ENCODE data around the gene ARX. TPM values are rescaled to one million over a fixed set of nuclear protein-coding genes. Genes with fewer than 3 reads are reported as not detected.
A peak's percentile ranks its signal among the peaks of the same experiment; 100 is the strongest.

The ARX gene
- polyA plus RNA-seq, 3 donors from 2014 or later, result not detected

- Mint-ChIP-seq H3K27ac (no peak overlapping the region), H3K4me1 (peaks cover 0 to 2% of the 10 kb centered on the region in 2 donors)
Measured at GRCh38 chrX:25003066-25003849, 12.5 kb downstream of the ARX start.

GRCh38 chrX:25002661-25003020 is 13.1 kb downstream of the ARX start:
- H3K27me3 Mint-ChIP-seq (ENCODE audit: low read depth in 3 of 3), result peaks cover 13 to 22% (median 16%) of the 10 kb centered on the region in 3 donors
- H3K36me3 Mint-ChIP-seq, result peaks cover 0 to 3% (median 0%) of the 10 kb centered on the region in 3 donors
- peaks cover 0 to 2% of the 10 kb centered on the region in 2 donors for H3K4me1 Mint-ChIP-seq
- DNase-seq, result no peak
- no peaks in the 10 kb centered on the region for H3K9me3 Mint-ChIP-seq
- no peak overlapping the region for H3K27ac Mint-ChIP-seq
- H3K4me3 Mint-ChIP-seq, result peak overlapping the region in 1 of 5 donors; percentile 35

More at GRCh38 chrX:25003066-25003849, 12.5 kb downstream of the ARX start:
- Mint-ChIP-seq H3K4me3 (peak overlapping the region in 2 of 5 donors; percentile 35), H3K27me3 (ENCODE audit: low read depth in 3 of 3) (peaks cover 16 to 24% (median 17%) of the 10 kb centered on the region in 3 donors), H3K9me3 (no peaks in the 10 kb centered on the region), H3K36me3 (peaks cover 0 to 3% (median 0%) of the 10 kb centered on the region in 3 donors)
- DNase-seq, result no peak

- no peak overlapping the region for H3K27ac Mint-ChIP-seq
- no peaks in the 10 kb centered on the region for H3K9me3 Mint-ChIP-seq
- H3K36me3 Mint-ChIP-seq, result peaks cover 0 to 3% (median 0%) of the 10 kb centered on the region in 3 donors
- peaks cover 0 to 2% of the 10 kb centered on the region in 2 donors for H3K4me1 Mint-ChIP-seq
- DNase-seq, result no peak
- H3K4me3 Mint-ChIP-seq, result peak overlapping the region in 1 of 5 donors; percentile 10
- peaks cover 12 to 23% (median 16%) of the 10 kb centered on the region in 3 donors for H3K27me3 Mint-ChIP-seq (ENCODE audit: low read depth in 3 of 3)
Measured at GRCh38 chrX:25001808-25002660, 13.7 kb downstream of the ARX start.

GRCh38 chrX:24999511-24999910 is 16.3 kb downstream of the ARX start:
- Mint-ChIP-seq H3K27ac (no peak overlapping the region), H3K4me3 (no peak overlapping the region)

GRCh38 chrX:24996096-24996709 is 19.6 kb downstream of the ARX start:
- peaks cover 0 to 8% (median 4%) of the 10 kb centered on the region in 3 donors for H3K27me3 Mint-ChIP-seq (ENCODE audit: low read depth in 3 of 3)
- no peak overlapping the region for H3K27ac Mint-ChIP-seq
- no peak overlapping the region for H3K4me3 Mint-ChIP-seq
- no peak for DNase-seq
- H3K9me3 Mint-ChIP-seq, result no peaks in the 10 kb centered on the region
- H3K4me1 Mint-ChIP-seq, result no peaks in the 10 kb centered on the region
- H3K36me3 Mint-ChIP-seq, result peaks cover 0 to 7% (median 0%) of the 10 kb centered on the region in 3 donors

More at GRCh38 chrX:24999511-24999910, 16.3 kb downstream of the ARX start:
- no peak for DNase-seq
- H3K27me3 Mint-ChIP-seq (ENCODE audit: low read depth in 3 of 3), result peaks cover 8 to 18% (median 12%) of the 10 kb centered on the region in 3 donors
- peaks cover 0 to 7% (median 0%) of the 10 kb centered on the region in 3 donors for H3K36me3 Mint-ChIP-seq
- H3K4me1 Mint-ChIP-seq, result peaks cover 0 to 2% of the 10 kb centered on the region in 2 donors
- no peaks in the 10 kb centered on the region for H3K9me3 Mint-ChIP-seq

GRCh38 chrX:24993879-24994278 is 21.9 kb downstream of the ARX start:
- Mint-ChIP-seq H3K4me3 (no peak overlapping the region), H3K27me3 (ENCODE audit: low read depth in 3 of 3) (peaks cover 0 to 8% (median 4%) of the 10 kb centered on the region in 3 donors), H3K27ac (no peak overlapping the region), H3K9me3 (no peaks in the 10 kb centered on the region), H3K4me1 (no peaks in the 10 kb centered on the region), H3K36me3 (peaks cover 0 to 7% (median 0%) of the 10 kb centered on the region in 3 donors)
- DNase-seq, result no peak

GRCh38 chrX:24990535-24990934 is 25.2 kb downstream of the ARX start:
- Mint-ChIP-seq H3K4me3 (no peak overlapping the region), H3K9me3 (no peaks in the 10 kb centered on the region), H3K4me1 (no peaks in the 10 kb centered on the region), H3K27me3 (ENCODE audit: low read depth in 3 of 3) (peaks cover 0 to 7% (median 4%) of the 10 kb centered on the region in 3 donors), H3K36me3 (no peaks in the 10 kb centered on the region), H3K27ac (no peak overlapping the region)
- DNase-seq, result no peak

- Mint-ChIP-seq H3K9me3 (no peaks in the 10 kb centered on the region), H3K4me1 (no peaks in the 10 kb centered on the region), H3K27me3 (ENCODE audit: low read depth in 3 of 3) (peaks cover 0 to 2% (median 0%) of the 10 kb centered on the region in 3 donors), H3K36me3 (no peaks in the 10 kb centered on the region), H3K27ac (peak overlapping the region in 1 of 6 donors; percentile 22), H3K4me3 (no peak overlapping the region)
- no peak for DNase-seq
Measured at GRCh38 chrX:24988314-24988713, 27.5 kb downstream of the ARX start.

GRCh38 chrX:24987731-24988130 is 28.0 kb downstream of the ARX start:
- Mint-ChIP-seq H3K27me3 (ENCODE audit: low read depth in 3 of 3) (peaks cover 0 to 2% (median 0%) of the 10 kb centered on the region in 3 donors), H3K36me3 (no peaks in the 10 kb centered on the region), H3K4me1 (no peaks in the 10 kb centered on the region), H3K27ac (no peak overlapping the region), H3K4me3 (no peak overlapping the region), H3K9me3 (no peaks in the 10 kb centered on the region)
- DNase-seq, result no peak

- DNase-seq, result no peak
- Mint-ChIP-seq H3K27ac (no peak overlapping the region), H3K4me1 (peaks cover 0 to 2% of the 10 kb centered on the region in 2 donors), H3K36me3 (no peaks in the 10 kb centered on the region), H3K27me3 (ENCODE audit: low read depth in 3 of 3) (no peaks in the 10 kb centered on the region), H3K4me3 (no peak overlapping the region), H3K9me3 (no peaks in the 10 kb centered on the region)
Measured at GRCh38 chrX:24985120-24985519, 30.6 kb downstream of the ARX start.

GRCh38 chrX:24983931-24984330 is 31.8 kb downstream of the ARX start:
- H3K4me3 Mint-ChIP-seq, result no peak overlapping the region
- peaks cover 0 to 2% of the 10 kb centered on the region in 2 donors for H3K4me1 Mint-ChIP-seq
- no peaks in the 10 kb centered on the region for H3K27me3 Mint-ChIP-seq (ENCODE audit: low read depth in 3 of 3)
- H3K9me3 Mint-ChIP-seq, result no peaks in the 10 kb centered on the region
- H3K27ac Mint-ChIP-seq, result no peak overlapping the region
- no peaks in the 10 kb centered on the region for H3K36me3 Mint-ChIP-seq
- no peak for DNase-seq

- no peak overlapping the region for H3K4me3 Mint-ChIP-seq
- H3K27ac Mint-ChIP-seq, result no peak overlapping the region
Measured at GRCh38 chrX:24982306-24982965, 33.3 kb downstream of the ARX start.

GRCh38 chrX:24981030-24981429 is 34.7 kb downstream of the ARX start:
- Mint-ChIP-seq H3K4me3 (no peak overlapping the region), H3K36me3 (peaks cover 0 to 5% (median 0%) of the 10 kb centered on the region in 3 donors), H3K27ac (no peak overlapping the region), H3K4me1 (peaks cover 0 to 2% of the 10 kb centered on the region in 2 donors), H3K27me3 (ENCODE audit: low read depth in 3 of 3) (no peaks in the 10 kb centered on the region), H3K9me3 (no peaks in the 10 kb centered on the region)
- DNase-seq, result no peak

More at GRCh38 chrX:24982306-24982965, 33.3 kb downstream of the ARX start:
- Mint-ChIP-seq H3K27me3 (ENCODE audit: low read depth in 3 of 3) (no peaks in the 10 kb centered on the region), H3K4me1 (peaks cover 0 to 2% of the 10 kb centered on the region in 2 donors), H3K9me3 (no peaks in the 10 kb centered on the region), H3K36me3 (peaks cover 0 to 5% (median 0%) of the 10 kb centered on the region in 3 donors)
- DNase-seq, result no peak

Data from immature natural killer cell (primary cell).